GM12891 (cell line): Measurements from ENCODE around the gene TCF7.

Experiments
- PAX5 ChIP-seq: IDR thresholded peaks from 2 replicates; pipeline ENCODE4 v1.6.1; 2011; ENCODE audit warnings: low read length, moderate library complexity, mild to moderate bottlenecking; ENCODE audit not compliant: insufficient read depth, severe bottlenecking
- POLR2A ChIP-seq: IDR thresholded peaks from 2 replicates; pipeline ENCODE4 v1.6.1; 2011; ENCODE audit warnings: low read depth, low read length, control low read depth
- POLR2AphosphoS5 ChIP-seq: IDR thresholded peaks from 2 replicates; pipeline ENCODE4 v1.6.1; 2011; ENCODE audit warnings: low read depth, low read length, control low read depth
- POU2F2 ChIP-seq: IDR thresholded peaks from 2 replicates; pipeline ENCODE4 v1.6.1; 2011; ENCODE audit warnings: low read depth, mild to moderate bottlenecking, control low read depth, low read length, moderate library complexity
- SPI1 ChIP-seq: IDR thresholded peaks from 2 replicates; pipeline ENCODE4 v1.6.1; 2011; ENCODE audit warnings: low read depth, low read length, control low read depth
- TAF1 ChIP-seq: IDR thresholded peaks from 2 replicates; pipeline ENCODE4 v1.6.1; 2011; ENCODE audit warnings: low read depth, low read length, control low read depth

- TF ChIP-seq POLR2AphosphoS5 (no peak), POLR2A (no peak), TAF1 (no peak), PAX5 (no peak), SPI1 (no peak), POU2F2 (no peak)
These were observed 17.2 kb upstream of the TCF7 start for GRCh38 chr5:134097211-134097749.
